GM12878 (cell line): ENCODE results near the gene FTL. TPM values are rescaled to one million over a fixed set of nuclear protein-coding genes. Genes with fewer than 3 reads are reported as not detected.
A peak's percentile ranks its signal among the peaks of the same experiment; 100 is the strongest.

Source experiments
- GATAD2B ChIP-seq: fragments of 450-650 bp; conservative IDR thresholded peaks from 2 replicates; pipeline ENCODE4 v1.6.1; 2017; ENCODE audit warnings: low read depth, mild to moderate bottlenecking, moderate library complexity
- PAX5 ChIP-seq: IDR thresholded peaks from 2 replicates; pipeline ENCODE4 v1.6.1; 2011; ENCODE audit warnings: low read depth, low read length, borderline replicate concordance
- SPI1 ChIP-seq: IDR thresholded peaks from 2 replicates; pipeline ENCODE4 v1.6.1; 2011; ENCODE audit warnings: low read depth, mild to moderate bottlenecking, low read length, moderate library complexity, borderline replicate concordance; ENCODE audit not compliant: insufficient read depth
- TAF1 ChIP-seq: IDR thresholded peaks from 2 replicates; pipeline ENCODE4 v1.6.1; 2011; ENCODE audit warnings: mild to moderate bottlenecking, low read depth, low read length, borderline replicate concordance
- ZNF24 ChIP-seq: fragments of 450-650 bp; IDR thresholded peaks from 2 replicates; pipeline ENCODE4 v1.6.1; 2017; ENCODE audit warnings: antibody characterized with exemption, mild to moderate bottlenecking
- ZNF384 ChIP-seq: IDR thresholded peaks from 2 replicates; pipeline ENCODE4 v1.6.1; 2012; ENCODE audit warnings: low read depth, mild to moderate bottlenecking, low read length, improper control_type of control experiment, borderline replicate concordance
- polyA plus RNA-seq, 11 experiments: library from polyadenylated mRNA; depleted of rRNA in 4 of 11; unstranded in 6 of 11; stranded (reverse) in 5 of 11; fragments of >200 nt; fragmentation: Nextera tagmentation in 4 of 11; fragmentation: Illumina TruSeq in 1 of 11; extraction: Ambion mirVana in 4 of 11; extraction: Trizol in 1 of 11; gene quantifications; 1 replicate in 1 of 11; 2 replicates in 10 of 11; pipeline versions ENCODE4 v1.2.1 to v1.2.3, GENCODE V29; 2011 to 2016; ENCODE audit warnings: inconsistent platforms in 2 of 11, missing spikeins in 2 of 11, low read depth in 1 of 11
- total RNA-seq, 4 experiments: library from RNA; depleted of rRNA in 3 of 4; stranded (reverse); fragments of >200 nt in 3 of 4; fragmentation: Illumina TruSeq in 1 of 4; extraction: Trizol in 1 of 4; gene quantifications; 2 replicates each; pipeline versions ENCODE4 v1.2.1 to v1.2.3, GENCODE V29; 2013 to 2021
- TF ChIP-seq, protein P1 (sequence below): fragments of 450-650 bp; IDR thresholded peaks from 2 replicates; pipeline ENCODE4 v1.6.1; 2016; ENCODE audit warnings: mild to moderate bottlenecking
- TF ChIP-seq, protein P2 (sequence below): fragments of 450-650 bp; IDR thresholded peaks from 2 replicates; pipeline ENCODE4 v1.6.1; 2017; ENCODE audit warnings: antibody characterized with exemption, mild to moderate bottlenecking, moderate library complexity
- TF ChIP-seq, protein P3 (sequence below): IDR thresholded peaks from 2 replicates; pipeline ENCODE4 v1.6.1; 2012; ENCODE audit warnings: low read depth, low read length, improper control_type of control experiment
- TF ChIP-seq, protein P4 (sequence below): fragments of 450-650 bp; formaldehyde crosslinking; IDR thresholded peaks from 2 replicates; pipeline ENCODE4 v1.4.0; 2020; ENCODE audit warnings: mild to moderate bottlenecking, moderate library complexity
- TF ChIP-seq, protein P5 (sequence below): IDR thresholded peaks from 2 replicates; pipeline ENCODE4 v1.6.1; 2011; ENCODE audit warnings: borderline replicate concordance, low read depth, mild to moderate bottlenecking, moderate library complexity, low read length; ENCODE audit not compliant: insufficient read depth, poor library complexity, severe bottlenecking
- TF ChIP-seq, protein P6 (sequence below): fragments of 450-650 bp; IDR thresholded peaks from 2 replicates; pipeline ENCODE4 v1.6.1; 2017; ENCODE audit warnings: mild to moderate bottlenecking, moderate library complexity

The FTL gene
- total and polyA plus RNA-seq, 10 of the 15 experiments (the other 5 are each of a cell fraction or from before 2014, with no cell fraction given), result 364 to 8,913 (median 1,595) TPM

DNA sequence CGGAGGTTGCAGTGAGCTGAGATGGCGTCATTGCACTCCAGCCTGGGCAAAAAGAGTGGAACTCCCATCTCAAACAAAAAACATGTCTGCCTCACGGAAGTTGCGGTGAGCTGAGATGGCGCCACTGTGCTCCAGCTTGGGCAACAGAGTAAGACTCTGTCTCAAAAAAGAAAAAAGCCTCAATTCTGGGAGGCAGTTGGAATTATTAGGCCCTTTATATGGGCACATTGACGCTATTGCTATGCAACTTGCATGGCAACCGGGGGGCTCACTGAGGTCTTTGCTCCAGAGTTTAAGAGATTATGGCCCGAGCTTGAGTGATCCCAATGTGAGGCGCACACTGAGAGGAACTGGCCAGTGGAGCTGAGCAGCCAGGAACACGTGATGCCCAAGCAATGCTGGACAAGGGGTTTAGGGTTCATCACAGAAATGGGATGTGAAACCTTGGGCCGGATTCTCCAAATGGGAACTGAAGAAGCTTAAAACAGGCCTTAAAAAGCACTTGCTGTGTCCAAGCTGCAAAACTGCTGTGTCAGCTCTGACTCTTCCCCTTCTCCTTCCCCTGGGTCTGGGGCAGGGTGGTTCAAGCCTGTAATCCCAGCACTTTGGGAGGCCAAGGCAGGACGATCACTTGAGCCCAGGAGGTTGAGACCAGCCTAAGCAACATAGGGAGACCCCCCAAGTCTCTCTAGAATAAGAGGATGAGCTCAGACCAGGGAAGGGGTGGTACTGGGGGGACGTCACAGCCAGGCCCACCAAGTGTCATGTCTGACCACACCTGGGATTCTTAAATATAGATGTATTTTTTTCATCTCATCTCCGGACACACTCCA, 2.5 kb downstream of the FTL start (continued):
- TF ChIP-seq, protein P1, sequence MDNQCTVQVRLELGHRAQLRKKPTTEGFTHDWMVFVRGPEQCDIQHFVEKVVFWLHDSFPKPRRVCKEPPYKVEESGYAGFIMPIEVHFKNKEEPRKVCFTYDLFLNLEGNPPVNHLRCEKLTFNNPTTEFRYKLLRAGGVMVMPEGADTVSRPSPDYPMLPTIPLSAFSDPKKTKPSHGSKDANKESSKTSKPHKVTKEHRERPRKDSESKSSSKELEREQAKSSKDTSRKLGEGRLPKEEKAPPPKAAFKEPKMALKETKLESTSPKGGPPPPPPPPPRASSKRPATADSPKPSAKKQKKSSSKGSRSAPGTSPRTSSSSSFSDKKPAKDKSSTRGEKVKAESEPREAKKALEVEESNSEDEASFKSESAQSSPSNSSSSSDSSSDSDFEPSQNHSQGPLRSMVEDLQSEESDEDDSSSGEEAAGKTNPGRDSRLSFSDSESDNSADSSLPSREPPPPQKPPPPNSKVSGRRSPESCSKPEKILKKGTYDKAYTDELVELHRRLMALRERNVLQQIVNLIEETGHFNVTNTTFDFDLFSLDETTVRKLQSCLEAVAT, result no peak
- TF ChIP-seq, protein P2, sequence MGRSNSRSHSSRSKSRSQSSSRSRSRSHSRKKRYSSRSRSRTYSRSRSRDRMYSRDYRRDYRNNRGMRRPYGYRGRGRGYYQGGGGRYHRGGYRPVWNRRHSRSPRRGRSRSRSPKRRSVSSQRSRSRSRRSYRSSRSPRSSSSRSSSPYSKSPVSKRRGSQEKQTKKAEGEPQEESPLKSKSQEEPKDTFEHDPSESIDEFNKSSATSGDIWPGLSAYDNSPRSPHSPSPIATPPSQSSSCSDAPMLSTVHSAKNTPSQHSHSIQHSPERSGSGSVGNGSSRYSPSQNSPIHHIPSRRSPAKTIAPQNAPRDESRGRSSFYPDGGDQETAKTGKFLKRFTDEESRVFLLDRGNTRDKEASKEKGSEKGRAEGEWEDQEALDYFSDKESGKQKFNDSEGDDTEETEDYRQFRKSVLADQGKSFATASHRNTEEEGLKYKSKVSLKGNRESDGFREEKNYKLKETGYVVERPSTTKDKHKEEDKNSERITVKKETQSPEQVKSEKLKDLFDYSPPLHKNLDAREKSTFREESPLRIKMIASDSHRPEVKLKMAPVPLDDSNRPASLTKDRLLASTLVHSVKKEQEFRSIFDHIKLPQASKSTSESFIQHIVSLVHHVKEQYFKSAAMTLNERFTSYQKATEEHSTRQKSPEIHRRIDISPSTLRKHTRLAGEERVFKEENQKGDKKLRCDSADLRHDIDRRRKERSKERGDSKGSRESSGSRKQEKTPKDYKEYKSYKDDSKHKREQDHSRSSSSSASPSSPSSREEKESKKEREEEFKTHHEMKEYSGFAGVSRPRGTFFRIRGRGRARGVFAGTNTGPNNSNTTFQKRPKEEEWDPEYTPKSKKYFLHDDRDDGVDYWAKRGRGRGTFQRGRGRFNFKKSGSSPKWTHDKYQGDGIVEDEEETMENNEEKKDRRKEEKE, result no peak
- TF ChIP-seq PAX5 (peak; percentile 46; the same call in 1 of the 2 replicates), SPI1 (peak; percentile 84), ZNF384 (no peak), TAF1 (no peak), ZNF24 (no peak), GATAD2B (0 out of 2 replicates have a peak, but pooled peaks have one; percentile 42)
- TF ChIP-seq, protein P3, sequence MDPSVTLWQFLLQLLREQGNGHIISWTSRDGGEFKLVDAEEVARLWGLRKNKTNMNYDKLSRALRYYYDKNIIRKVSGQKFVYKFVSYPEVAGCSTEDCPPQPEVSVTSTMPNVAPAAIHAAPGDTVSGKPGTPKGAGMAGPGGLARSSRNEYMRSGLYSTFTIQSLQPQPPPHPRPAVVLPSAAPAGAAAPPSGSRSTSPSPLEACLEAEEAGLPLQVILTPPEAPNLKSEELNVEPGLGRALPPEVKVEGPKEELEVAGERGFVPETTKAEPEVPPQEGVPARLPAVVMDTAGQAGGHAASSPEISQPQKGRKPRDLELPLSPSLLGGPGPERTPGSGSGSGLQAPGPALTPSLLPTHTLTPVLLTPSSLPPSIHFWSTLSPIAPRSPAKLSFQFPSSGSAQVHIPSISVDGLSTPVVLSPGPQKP, result no peak
- TF ChIP-seq, protein P4, sequence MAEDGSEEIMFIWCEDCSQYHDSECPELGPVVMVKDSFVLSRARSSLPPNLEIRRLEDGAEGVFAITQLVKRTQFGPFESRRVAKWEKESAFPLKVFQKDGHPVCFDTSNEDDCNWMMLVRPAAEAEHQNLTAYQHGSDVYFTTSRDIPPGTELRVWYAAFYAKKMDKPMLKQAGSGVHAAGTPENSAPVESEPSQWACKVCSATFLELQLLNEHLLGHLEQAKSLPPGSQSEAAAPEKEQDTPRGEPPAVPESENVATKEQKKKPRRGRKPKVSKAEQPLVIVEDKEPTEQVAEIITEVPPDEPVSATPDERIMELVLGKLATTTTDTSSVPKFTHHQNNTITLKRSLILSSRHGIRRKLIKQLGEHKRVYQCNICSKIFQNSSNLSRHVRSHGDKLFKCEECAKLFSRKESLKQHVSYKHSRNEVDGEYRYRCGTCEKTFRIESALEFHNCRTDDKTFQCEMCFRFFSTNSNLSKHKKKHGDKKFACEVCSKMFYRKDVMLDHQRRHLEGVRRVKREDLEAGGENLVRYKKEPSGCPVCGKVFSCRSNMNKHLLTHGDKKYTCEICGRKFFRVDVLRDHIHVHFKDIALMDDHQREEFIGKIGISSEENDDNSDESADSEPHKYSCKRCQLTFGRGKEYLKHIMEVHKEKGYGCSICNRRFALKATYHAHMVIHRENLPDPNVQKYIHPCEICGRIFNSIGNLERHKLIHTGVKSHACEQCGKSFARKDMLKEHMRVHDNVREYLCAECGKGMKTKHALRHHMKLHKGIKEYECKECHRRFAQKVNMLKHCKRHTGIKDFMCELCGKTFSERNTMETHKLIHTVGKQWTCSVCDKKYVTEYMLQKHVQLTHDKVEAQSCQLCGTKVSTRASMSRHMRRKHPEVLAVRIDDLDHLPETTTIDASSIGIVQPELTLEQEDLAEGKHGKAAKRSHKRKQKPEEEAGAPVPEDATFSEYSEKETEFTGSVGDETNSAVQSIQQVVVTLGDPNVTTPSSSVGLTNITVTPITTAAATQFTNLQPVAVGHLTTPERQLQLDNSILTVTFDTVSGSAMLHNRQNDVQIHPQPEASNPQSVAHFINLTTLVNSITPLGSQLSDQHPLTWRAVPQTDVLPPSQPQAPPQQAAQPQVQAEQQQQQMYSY (CRISPR knock-in tag), result no peak
- TF ChIP-seq, protein P5, sequence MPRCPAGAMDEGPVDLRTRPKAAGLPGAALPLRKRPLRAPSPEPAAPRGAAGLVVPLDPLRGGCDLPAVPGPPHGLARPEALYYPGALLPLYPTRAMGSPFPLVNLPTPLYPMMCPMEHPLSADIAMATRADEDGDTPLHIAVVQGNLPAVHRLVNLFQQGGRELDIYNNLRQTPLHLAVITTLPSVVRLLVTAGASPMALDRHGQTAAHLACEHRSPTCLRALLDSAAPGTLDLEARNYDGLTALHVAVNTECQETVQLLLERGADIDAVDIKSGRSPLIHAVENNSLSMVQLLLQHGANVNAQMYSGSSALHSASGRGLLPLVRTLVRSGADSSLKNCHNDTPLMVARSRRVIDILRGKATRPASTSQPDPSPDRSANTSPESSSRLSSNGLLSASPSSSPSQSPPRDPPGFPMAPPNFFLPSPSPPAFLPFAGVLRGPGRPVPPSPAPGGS, result peak; percentile 46
- TF ChIP-seq, protein P6, sequence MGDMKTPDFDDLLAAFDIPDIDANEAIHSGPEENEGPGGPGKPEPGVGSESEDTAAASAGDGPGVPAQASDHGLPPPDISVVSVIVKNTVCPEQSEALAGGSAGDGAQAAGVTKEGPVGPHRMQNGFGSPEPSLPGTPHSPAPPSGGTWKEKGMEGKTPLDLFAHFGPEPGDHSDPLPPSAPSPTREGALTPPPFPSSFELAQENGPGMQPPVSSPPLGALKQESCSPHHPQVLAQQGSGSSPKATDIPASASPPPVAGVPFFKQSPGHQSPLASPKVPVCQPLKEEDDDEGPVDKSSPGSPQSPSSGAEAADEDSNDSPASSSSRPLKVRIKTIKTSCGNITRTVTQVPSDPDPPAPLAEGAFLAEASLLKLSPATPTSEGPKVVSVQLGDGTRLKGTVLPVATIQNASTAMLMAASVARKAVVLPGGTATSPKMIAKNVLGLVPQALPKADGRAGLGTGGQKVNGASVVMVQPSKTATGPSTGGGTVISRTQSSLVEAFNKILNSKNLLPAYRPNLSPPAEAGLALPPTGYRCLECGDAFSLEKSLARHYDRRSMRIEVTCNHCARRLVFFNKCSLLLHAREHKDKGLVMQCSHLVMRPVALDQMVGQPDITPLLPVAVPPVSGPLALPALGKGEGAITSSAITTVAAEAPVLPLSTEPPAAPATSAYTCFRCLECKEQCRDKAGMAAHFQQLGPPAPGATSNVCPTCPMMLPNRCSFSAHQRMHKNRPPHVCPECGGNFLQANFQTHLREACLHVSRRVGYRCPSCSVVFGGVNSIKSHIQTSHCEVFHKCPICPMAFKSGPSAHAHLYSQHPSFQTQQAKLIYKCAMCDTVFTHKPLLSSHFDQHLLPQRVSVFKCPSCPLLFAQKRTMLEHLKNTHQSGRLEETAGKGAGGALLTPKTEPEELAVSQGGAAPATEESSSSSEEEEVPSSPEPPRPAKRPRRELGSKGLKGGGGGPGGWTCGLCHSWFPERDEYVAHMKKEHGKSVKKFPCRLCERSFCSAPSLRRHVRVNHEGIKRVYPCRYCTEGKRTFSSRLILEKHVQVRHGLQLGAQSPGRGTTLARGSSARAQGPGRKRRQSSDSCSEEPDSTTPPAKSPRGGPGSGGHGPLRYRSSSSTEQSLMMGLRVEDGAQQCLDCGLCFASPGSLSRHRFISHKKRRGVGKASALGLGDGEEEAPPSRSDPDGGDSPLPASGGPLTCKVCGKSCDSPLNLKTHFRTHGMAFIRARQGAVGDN, result no peak; the same call in 1 of the 2 replicates
